ENCODE data around the gene SLC9A9. TPM values are rescaled to one million over a fixed set of nuclear protein-coding genes. Genes with fewer than 3 reads are reported as not detected.

Gene SLC9A9
- polyA plus RNA-seq, 6 donors from 2014 or later, result 16.9 to 31.5 (median 24.7) TPM

DNA sequence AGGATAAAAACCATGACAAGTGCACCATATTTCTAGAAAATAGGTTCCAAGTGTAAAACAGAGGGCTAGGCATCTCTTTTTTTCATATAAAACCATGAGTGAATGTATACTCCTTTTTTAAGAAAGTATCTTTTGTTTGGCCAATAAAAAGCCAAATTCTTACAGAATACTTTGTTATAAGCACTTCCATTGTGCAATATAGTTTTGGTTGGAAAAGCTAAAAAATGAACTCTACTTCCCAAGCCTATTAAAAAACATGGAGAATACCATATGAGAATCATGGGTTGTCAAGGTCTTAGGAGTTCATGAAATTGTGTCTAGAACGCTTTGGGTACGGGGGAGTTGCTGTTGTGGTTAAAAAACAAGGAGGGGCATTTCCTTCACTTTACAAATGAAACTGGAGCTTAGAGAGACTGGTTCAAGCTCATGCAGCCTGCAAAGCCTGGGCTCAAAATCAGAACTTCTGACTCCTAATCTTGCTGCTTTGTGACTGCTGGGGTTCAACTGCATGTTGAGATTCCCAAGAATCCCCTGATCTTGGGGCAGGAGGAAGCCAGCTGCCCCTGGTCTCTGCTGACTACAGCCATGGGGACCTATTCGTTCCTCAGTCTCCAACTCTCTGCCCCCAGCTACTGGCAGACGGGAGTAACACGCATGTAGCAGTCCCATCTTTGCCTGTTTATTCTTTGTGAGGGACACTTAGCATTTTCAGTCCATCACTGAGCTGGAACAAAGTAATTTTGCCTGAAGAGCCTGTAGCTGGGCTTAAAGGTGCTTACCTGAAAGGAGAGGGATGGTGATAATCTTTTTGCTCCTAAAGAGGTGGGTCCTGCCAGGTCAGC lies 499.6 kb downstream of the SLC9A9 start:
- Mint-ChIP-seq H3K9me3 (peaks cover 0 to 2% (median 0%) of the 10 kb centered on the region in 7 donors), H3K36me3 (peaks cover 10 to 14% of the 10 kb centered on the region in 2 donors), H3K27me3 (no peaks in the 10 kb centered on the region), H3K27ac (peak overlapping the region in 3 of 6 donors; percentile 3 to 69 (median 4)), H3K4me1 (peaks cover 43 to 62% (median 53%) of the 10 kb centered on the region in 3 donors), H3K4me3 (peak overlapping the region in 7 of 8 donors; percentile 1 to 77 (median 55))
- ATAC-seq (ENCODE audit: low read depth in 2 of 2) (peak; percentile 55 to 66), DNase-seq (no peak)

DNA sequence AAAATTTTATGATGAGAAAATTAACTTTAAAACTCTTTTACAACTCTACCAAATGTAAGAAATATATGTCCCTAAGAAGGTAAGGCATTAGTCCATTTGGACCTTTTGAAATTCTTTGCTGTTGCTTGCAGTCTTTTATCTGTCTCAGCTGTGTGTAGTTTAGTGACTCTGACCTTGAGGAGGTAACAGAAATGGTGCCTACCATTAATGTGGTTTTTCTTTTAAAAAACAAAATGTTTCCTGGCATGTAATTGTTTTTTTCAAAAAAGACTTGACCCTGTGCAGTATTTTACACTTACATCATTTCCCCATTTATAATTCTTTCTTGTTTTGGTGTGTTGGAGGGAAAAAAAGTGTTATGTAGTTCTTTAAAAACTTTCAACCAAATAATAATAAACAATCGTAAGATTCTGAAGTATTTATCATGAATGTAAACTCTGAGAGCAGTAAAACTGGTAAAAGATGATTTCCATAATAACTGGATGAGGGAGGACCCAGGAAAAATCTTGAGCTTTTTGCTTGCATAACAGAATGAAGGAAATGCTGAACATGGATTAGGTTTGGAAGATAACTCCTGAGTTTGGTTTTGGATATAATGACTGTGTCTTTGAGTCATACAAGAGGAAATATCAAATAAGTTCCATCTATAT lies 503.6 kb downstream of the SLC9A9 start:
- Mint-ChIP-seq H3K27me3 (no peaks in the 10 kb centered on the region), H3K36me3 (peaks cover 10 to 20% of the 10 kb centered on the region in 2 donors), H3K4me3 (no peak overlapping the region), H3K9me3 (peaks cover 0 to 2% (median 0%) of the 10 kb centered on the region in 7 donors), H3K27ac (peak overlapping the region in 1 of 6 donors; percentile 16), H3K4me1 (peaks cover 11 to 29% (median 17%) of the 10 kb centered on the region in 3 donors)
- ATAC-seq (ENCODE audit: low read depth in 2 of 2) (no peak), DNase-seq (no peak)

DNA sequence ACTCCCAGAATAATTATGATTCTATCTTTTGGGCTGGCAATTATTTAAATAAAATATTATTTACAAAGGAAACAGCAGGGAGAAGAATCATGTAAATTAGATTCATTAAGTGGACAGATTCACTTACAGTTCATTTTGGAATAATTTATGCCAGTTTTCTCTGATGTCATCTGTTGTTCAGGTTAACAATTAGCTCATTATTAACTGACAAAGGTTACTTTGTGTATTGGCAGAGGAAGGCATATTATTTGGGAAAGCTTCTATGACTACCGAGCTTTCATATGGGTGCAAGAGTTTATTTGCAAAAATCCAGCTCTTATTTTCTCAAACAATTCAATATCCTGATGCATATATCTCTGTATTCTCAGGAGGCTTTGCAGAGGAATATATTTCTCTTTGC lies 504.3 kb downstream of the SLC9A9 start:
- peaks cover 10 to 20% of the 10 kb centered on the region in 2 donors for H3K36me3 Mint-ChIP-seq
- no peak overlapping the region for H3K4me3 Mint-ChIP-seq
- peaks cover 8 to 28% (median 10%) of the 10 kb centered on the region in 3 donors for H3K4me1 Mint-ChIP-seq
- H3K9me3 Mint-ChIP-seq, result peaks cover 0 to 2% (median 0%) of the 10 kb centered on the region in 7 donors
- no peaks in the 10 kb centered on the region for H3K27me3 Mint-ChIP-seq
- H3K27ac Mint-ChIP-seq, result no peak overlapping the region
- ATAC-seq (ENCODE audit: low read depth in 2 of 2) (no peak), DNase-seq (no peak)

DNA sequence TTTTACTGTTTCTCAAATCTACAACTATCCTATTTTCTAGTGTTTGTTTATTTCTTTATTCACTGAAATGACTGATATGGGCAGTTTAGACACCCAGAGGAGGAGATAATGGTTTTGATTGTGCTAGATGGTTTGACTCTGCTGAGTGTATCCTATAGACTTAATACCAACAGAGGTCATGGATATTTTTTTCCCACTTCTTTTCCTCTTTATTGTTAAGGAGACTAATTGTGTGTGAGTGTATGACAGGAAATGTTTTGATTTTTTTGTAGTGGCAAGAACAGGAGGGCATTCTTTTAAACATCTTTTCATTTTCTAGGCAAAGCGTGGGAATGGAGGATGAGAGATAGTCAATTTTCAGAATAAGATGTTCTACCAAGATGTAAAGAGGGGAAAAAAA lies 505.2 kb downstream of the SLC9A9 start:
- DNase-seq (no peak), ATAC-seq (ENCODE audit: low read depth in 2 of 2) (no peak)
- Mint-ChIP-seq H3K4me3 (no peak overlapping the region), H3K27me3 (no peaks in the 10 kb centered on the region), H3K27ac (no peak overlapping the region), H3K36me3 (peaks cover 10 to 20% of the 10 kb centered on the region in 2 donors), H3K4me1 (peaks cover 1 to 19% (median 4%) of the 10 kb centered on the region in 3 donors), H3K9me3 (peaks cover 0 to 2% (median 0%) of the 10 kb centered on the region in 7 donors)

DNA sequence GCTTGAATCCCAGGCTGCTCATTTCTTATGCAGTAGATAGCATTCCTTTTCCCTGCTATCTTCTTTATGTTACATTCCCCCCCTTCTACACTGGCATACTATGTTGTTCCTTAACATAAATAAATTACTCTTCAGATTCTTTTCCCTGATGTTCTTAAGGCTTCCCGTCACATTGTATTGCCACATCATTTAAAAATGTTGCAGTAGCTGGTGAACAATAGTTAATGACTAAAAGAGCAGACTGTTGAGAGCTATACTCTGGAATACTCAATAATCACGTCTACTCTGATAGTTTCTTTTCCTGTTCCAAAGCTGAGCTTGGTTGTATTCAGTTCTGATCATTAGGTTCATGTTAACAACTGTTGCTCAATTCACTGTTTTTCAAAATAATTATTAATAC lies 508.8 kb downstream of the SLC9A9 start:
- Mint-ChIP-seq H3K27ac (peak overlapping the region in 1 of 6 donors; percentile 76), H3K4me1 (peaks cover 0 to 7% (median 0%) of the 10 kb centered on the region in 3 donors), H3K4me3 (no peak overlapping the region), H3K36me3 (peaks cover 0 to 11% of the 10 kb centered on the region in 2 donors), H3K9me3 (no peaks in the 10 kb centered on the region), H3K27me3 (no peaks in the 10 kb centered on the region)
- no peak for ATAC-seq (ENCODE audit: low read depth in 2 of 2)
- no peak for DNase-seq

DNA sequence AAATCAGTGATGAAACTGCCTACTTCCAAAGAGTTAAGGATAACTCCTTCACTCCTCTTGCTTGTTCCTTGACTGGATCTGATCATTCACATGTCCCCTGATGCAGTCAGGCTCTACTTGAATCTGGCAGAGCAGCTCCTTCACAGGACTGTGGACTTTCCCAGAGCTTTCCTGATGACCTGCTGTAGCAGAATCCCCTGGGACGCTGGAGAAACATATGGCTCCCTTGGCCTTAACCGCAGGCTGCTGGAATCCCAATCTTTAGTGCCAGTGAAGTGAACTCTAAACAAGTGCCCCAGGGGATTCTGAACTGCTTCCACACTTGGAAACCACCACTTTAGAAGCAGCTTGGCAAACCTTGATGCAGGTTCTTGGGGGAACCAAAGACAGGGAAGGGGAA lies 510.9 kb downstream of the SLC9A9 start:
- H3K4me3 Mint-ChIP-seq, result no peak overlapping the region
- no peaks in the 10 kb centered on the region for H3K27me3 Mint-ChIP-seq
- peaks cover 0 to 7% (median 0%) of the 10 kb centered on the region in 3 donors for H3K4me1 Mint-ChIP-seq
- ATAC-seq (ENCODE audit: low read depth in 2 of 2) (no peak), DNase-seq (no peak)
- H3K9me3 Mint-ChIP-seq, result no peaks in the 10 kb centered on the region
- H3K27ac Mint-ChIP-seq, result no peak overlapping the region
- peaks cover 0 to 15% of the 10 kb centered on the region in 2 donors for H3K36me3 Mint-ChIP-seq

DNA sequence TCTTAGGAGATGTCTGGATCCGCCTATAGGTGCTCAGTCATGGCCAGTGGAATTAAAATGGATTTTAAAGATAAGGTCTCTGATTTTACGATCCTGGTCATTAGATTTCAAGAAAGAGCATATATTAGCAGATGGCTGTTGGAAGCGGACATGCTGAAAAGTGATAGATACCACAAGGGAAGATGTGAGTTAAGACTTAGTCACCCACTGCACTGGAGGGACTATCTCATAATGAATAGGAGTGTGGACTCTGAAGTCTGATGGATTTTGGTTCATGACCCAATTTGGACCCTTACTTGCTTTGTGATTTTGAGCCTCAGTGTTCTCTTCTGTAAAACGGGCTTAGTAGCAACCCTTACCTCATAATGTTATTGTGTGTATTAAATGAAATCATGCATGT lies 514.0 kb downstream of the SLC9A9 start:
- H3K4me3 Mint-ChIP-seq, result no peak overlapping the region
- H3K4me1 Mint-ChIP-seq, result peaks cover 3 to 8% (median 4%) of the 10 kb centered on the region in 3 donors
- H3K36me3 Mint-ChIP-seq, result peaks cover 0 to 10% of the 10 kb centered on the region in 2 donors
- H3K27me3 Mint-ChIP-seq, result no peaks in the 10 kb centered on the region
- ATAC-seq (ENCODE audit: low read depth in 2 of 2) (no peak), DNase-seq (no peak)
- no peak overlapping the region for H3K27ac Mint-ChIP-seq
- no peaks in the 10 kb centered on the region for H3K9me3 Mint-ChIP-seq

DNA sequence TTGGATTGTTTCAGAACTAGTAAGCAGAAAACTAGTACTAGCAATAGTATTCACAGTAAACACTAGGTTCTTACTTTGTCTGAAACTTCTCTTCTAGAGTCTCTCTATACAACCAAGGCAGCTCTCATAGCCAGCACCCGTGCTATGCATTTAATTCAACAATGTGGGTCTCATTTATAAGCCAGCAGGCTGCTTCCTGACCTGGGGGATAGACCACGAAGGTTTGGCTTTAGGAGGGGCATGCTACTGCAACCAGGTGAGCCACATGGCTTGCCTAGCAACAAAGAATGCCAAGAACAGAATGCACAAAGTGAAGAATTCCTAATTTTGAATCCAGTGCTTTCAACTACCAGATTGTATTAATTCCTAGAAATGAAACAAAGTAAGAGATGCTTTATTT lies 514.9 kb downstream of the SLC9A9 start:
- no peak for DNase-seq
- Mint-ChIP-seq H3K4me1 (peaks cover 4 to 6% (median 5%) of the 10 kb centered on the region in 3 donors), H3K27me3 (no peaks in the 10 kb centered on the region), H3K36me3 (peaks cover 0 to 10% of the 10 kb centered on the region in 2 donors), H3K9me3 (no peaks in the 10 kb centered on the region), H3K4me3 (no peak overlapping the region), H3K27ac (peak overlapping the region in 1 of 6 donors; percentile 71)
- no peak for ATAC-seq (ENCODE audit: low read depth in 2 of 2)

DNA sequence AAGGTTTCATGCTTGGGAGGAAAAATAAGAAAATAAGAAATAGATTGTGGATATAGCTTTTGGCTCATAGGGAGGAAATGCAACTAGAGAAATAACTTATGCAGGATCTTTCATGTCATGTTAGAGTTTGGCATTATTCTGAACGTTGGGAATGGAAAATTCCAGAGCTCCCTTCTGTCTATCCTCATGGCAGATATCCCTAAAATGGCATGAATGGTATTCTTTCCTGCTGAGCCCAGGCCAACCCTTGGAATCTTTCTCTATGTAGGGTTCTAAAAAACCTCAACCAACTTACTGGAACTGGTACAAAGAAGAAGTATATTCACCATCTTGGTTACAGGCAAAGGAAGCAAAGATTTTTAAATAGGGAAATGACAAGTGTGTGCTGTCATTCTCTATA lies 516.2 kb downstream of the SLC9A9 start:
- no peak overlapping the region for H3K27ac Mint-ChIP-seq
- no peak overlapping the region for H3K4me3 Mint-ChIP-seq
- H3K9me3 Mint-ChIP-seq, result peaks cover 0 to 2% (median 0%) of the 10 kb centered on the region in 7 donors
- peaks cover 0 to 6% of the 10 kb centered on the region in 2 donors for H3K36me3 Mint-ChIP-seq
- ATAC-seq (ENCODE audit: low read depth in 2 of 2) (no peak), DNase-seq (no peak)
- H3K4me1 Mint-ChIP-seq, result peaks cover 9 to 14% (median 14%) of the 10 kb centered on the region in 3 donors
- no peaks in the 10 kb centered on the region for H3K27me3 Mint-ChIP-seq

DNA sequence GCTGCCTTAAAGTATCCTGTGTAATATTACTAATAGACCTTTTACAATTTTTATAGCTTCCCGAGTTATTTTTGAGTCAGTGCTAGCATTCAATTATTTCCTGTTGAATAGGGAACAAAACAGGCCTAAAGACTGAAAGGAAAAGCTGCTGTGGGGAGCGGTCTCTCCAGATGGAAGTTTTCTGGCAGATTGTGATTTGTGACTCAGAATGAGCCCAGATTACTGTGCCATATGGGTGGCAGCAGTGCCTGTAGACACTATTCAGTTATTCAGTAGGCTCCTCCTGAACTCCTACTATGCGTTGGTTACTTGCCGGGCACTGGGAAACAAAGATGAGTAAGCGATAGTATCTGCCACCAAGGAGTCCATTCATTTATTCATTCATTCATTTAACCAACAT lies 516.9 kb downstream of the SLC9A9 start:
- no peak overlapping the region for H3K4me3 Mint-ChIP-seq
- ATAC-seq (ENCODE audit: low read depth in 2 of 2), result no peak
- no peak for DNase-seq
- no peaks in the 10 kb centered on the region for H3K27me3 Mint-ChIP-seq
- H3K4me1 Mint-ChIP-seq, result peaks cover 15 to 21% (median 21%) of the 10 kb centered on the region in 3 donors
- peaks cover 0 to 2% (median 0%) of the 10 kb centered on the region in 7 donors for H3K9me3 Mint-ChIP-seq
- H3K27ac Mint-ChIP-seq, result no peak overlapping the region
- H3K36me3 Mint-ChIP-seq, result peaks cover 0 to 5% of the 10 kb centered on the region in 2 donors

DNA sequence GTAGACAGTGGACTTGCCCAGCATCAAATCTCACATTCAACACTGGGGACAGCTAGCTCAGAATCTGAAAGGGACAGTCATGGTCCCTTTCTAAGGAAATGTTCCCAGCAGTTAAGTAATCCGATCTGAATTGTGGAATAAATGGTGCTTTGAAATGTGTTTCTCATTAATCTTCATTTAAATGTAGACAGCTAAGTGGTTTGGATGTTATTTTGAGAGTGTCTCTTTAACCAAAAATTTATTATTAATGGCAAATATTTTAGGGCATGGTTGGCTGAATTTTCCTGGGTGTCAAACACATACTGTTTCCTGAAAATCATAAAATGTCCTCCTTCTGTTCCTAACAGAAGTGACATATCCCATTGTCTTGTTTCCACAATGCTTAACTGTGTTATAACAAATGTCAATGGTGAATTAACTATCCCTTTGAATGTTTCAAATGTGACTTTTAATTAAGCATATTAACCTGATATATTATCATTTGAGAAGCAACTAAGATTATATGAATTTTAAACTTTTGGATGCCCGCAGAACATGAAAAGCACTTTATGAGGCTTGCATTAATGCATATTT lies 517.9 kb downstream of the SLC9A9 start:
- Mint-ChIP-seq H3K4me3 (no peak overlapping the region), H3K4me1 (peaks cover 19 to 27% (median 24%) of the 10 kb centered on the region in 3 donors), H3K27ac (peak overlapping the region in 1 of 6 donors; percentile 50), H3K27me3 (no peaks in the 10 kb centered on the region), H3K36me3 (peaks cover 0 to 5% of the 10 kb centered on the region in 2 donors), H3K9me3 (peaks cover 0 to 2% (median 0%) of the 10 kb centered on the region in 7 donors)
- DNase-seq (no peak), ATAC-seq (ENCODE audit: low read depth in 2 of 2) (no peak)

DNA sequence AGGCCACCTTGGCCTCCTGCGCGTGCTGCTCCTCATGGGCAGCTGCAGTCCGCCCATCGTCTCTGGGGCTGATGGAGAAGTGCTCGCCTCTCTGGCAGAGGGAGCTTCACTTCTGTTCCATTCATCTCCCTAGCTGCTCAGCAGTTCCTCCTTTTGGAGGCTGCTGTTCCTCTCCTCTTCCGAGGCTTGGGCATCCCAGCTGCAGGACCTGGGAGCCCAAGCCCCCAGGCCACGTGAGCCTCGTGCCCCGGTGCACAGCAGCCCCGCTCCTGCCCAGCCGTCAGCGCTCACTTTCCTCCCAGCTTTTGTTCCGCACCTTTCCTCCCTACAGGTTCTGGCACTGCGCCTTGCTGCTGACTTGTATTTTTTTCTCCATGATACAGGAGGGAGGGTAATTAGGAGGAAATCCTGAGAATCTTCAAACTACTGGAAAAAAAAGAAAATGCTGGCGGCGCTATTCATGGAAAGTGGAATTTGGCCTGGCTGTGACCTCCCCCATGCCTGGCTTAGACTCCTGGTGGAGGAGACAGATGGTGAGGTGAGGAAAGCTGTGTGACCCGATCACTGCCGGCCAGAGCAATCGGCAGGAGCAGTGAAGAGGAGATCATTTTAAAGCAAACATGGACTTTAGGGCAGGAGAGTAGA lies 518.6 kb downstream of the SLC9A9 start:
- Mint-ChIP-seq H3K4me1 (peaks cover 19 to 27% (median 24%) of the 10 kb centered on the region in 3 donors), H3K9me3 (peaks cover 0 to 2% (median 0%) of the 10 kb centered on the region in 7 donors), H3K27me3 (no peaks in the 10 kb centered on the region), H3K27ac (peak overlapping the region in 2 of 6 donors; percentile 50 to 94), H3K4me3 (peak overlapping the region in 1 of 8 donors; percentile 7), H3K36me3 (peaks cover 0 to 5% of the 10 kb centered on the region in 2 donors)
- DNase-seq (no peak), ATAC-seq (ENCODE audit: low read depth in 2 of 2) (no peak)

DNA sequence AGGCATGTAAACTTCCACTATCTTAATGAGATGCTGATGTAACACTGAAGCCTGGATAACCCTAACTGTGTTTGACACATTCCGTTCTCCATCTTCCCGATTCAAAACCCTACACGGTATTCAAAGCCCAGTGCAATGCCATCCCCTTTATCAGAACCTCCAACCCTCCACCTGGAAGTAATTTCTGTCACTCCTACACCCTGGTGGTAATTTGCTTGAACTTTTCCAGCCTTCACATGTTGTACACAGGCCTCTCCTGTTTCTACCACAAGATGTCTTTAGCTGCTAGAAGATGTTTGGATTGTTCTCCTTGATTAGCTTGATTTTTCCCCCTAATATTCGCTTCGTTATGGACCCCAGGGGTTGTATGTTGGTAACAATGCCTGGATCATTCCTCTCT lies 519.8 kb downstream of the SLC9A9 start:
- H3K27ac Mint-ChIP-seq, result no peak overlapping the region
- no peak for ATAC-seq (ENCODE audit: low read depth in 2 of 2)
- DNase-seq, result no peak
- peaks cover 19 to 27% (median 24%) of the 10 kb centered on the region in 3 donors for H3K4me1 Mint-ChIP-seq
- peaks cover 0 to 1% of the 10 kb centered on the region in 2 donors for H3K36me3 Mint-ChIP-seq
- peaks cover 0 to 2% (median 0%) of the 10 kb centered on the region in 7 donors for H3K9me3 Mint-ChIP-seq
- H3K4me3 Mint-ChIP-seq, result no peak overlapping the region
- H3K27me3 Mint-ChIP-seq, result no peaks in the 10 kb centered on the region
